CD14-positive monocyte (primary cell): ENCODE results near the gene NRXN3. TPM values are rescaled to one million over a fixed set of nuclear protein-coding genes. Genes with fewer than 3 reads are reported as not detected.

Source experiments
- DNase-seq, 3 donors: peaks; one replicate each; pipeline ENCODE4 v3.0.0-alpha.2; 2011 to 2022
- H2AFZ ChIP-seq: 2 replicates; pipeline ENCODE4 v1.6.0; 2012; ENCODE audit warnings: mild to moderate bottlenecking, low read depth, low read length, inconsistent platforms; ENCODE audit not compliant: insufficient read depth, poor library complexity, severe bottlenecking
- H3K27ac ChIP-seq, 2 donors: 1 replicate in 1 of 2; 2 replicates in 1 of 2; pipeline ENCODE4 v1.5.1; 2012 to 2013; ENCODE audit warnings: low read length in 2 of 2, control low read depth in 1 of 2, inconsistent platforms in 1 of 2, low read depth in 1 of 2, mild to moderate bottlenecking in 1 of 2
- H3K27me3 ChIP-seq, 2 donors: one replicate each; pipeline versions ENCODE4 v1.6.0 to v1.6.1; 2011 to 2013; ENCODE audit warnings: low read length in 2 of 2; ENCODE audit not compliant: control insufficient read depth in 2 of 2, insufficient read depth in 2 of 2
- H3K36me3 ChIP-seq, 2 donors: replicated peaks in 1 of 2; 1 replicate in 1 of 2; 2 replicates in 1 of 2; pipeline versions ENCODE4 v1.5.1 to v1.6.1; 2012 to 2013; ENCODE audit warnings: low read length in 2 of 2, control low read depth in 1 of 2, inconsistent platforms in 1 of 2, mild to moderate bottlenecking in 1 of 2; ENCODE audit not compliant: insufficient read depth in 2 of 2, control insufficient read depth in 1 of 2
- H3K4me1 ChIP-seq, 2 donors: 1 replicate in 1 of 2; 2 replicates in 1 of 2; pipeline versions ENCODE4 v1.5.1 to v1.6.1; 2012 to 2013; ENCODE audit warnings: low read length in 2 of 2, control low read depth in 1 of 2, inconsistent platforms in 1 of 2, mild to moderate bottlenecking in 1 of 2, moderate library complexity in 1 of 2; ENCODE audit not compliant: insufficient read depth in 2 of 2, control insufficient read depth in 1 of 2
- H3K4me2 ChIP-seq: replicated peaks from 2 replicates; pipeline ENCODE3; 2012; ENCODE audit warnings: low read length, moderate library complexity, mild to moderate bottlenecking; ENCODE audit not compliant: poor library complexity, severe bottlenecking; ENCODE audit errors: extremely low read depth
- H3K4me3 ChIP-seq, 3 experiments: fragments of 200-600 bp in 1 of 3; sonication (generic) in 1 of 3; replicated peaks in 1 of 3; 1 replicate in 2 of 3; 2 replicates in 1 of 3; pipeline ENCODE4 v1.5.1; 2011 to 2013; ENCODE audit warnings: low read length in 3 of 3, mild to moderate bottlenecking in 3 of 3, control low read depth in 2 of 3, low read depth in 2 of 3, inconsistent platforms in 1 of 3, moderate library complexity in 1 of 3
- H3K79me2 ChIP-seq: 2 replicates; pipeline ENCODE4 v1.6.0; 2012; ENCODE audit warnings: mild to moderate bottlenecking, control low read depth, inconsistent platforms, low read length, moderate library complexity; ENCODE audit not compliant: insufficient read depth
- H3K9ac ChIP-seq: 2 replicates; pipeline ENCODE4 v1.6.0; 2017; ENCODE audit warnings: low read length, mild to moderate bottlenecking; ENCODE audit not compliant: insufficient read depth, poor library complexity, severe bottlenecking
- H3K9me3 ChIP-seq, 2 donors: replicated peaks in 1 of 2; 1 replicate in 1 of 2; 2 replicates in 1 of 2; pipeline versions ENCODE4 v1.5.1 to v1.6.1; 2012 to 2013; ENCODE audit warnings: low read length in 2 of 2, control low read depth in 1 of 2; ENCODE audit not compliant: control insufficient read depth in 1 of 2, insufficient read depth in 1 of 2
- H4K20me1 ChIP-seq: 2 replicates; pipeline ENCODE4 v1.6.0; 2012; ENCODE audit warnings: mild to moderate bottlenecking, low read length, control low read depth, moderate library complexity; ENCODE audit not compliant: insufficient read depth
- H3K27ac Mint-ChIP-seq, 7 donors: one replicate each; pipeline ENCODE4 v1.8.0; 2020; ENCODE audit warnings: mild to moderate bottlenecking in 7 of 7, mixed read lengths in 7 of 7, moderate library complexity in 6 of 7, inconsistent platforms in 2 of 7
- H3K27me3 Mint-ChIP-seq, 3 donors: one replicate each; pipeline ENCODE4 v1.8.0; 2021 to 2022; ENCODE audit warnings: low read depth in 3 of 3, mild to moderate bottlenecking in 3 of 3, mixed read lengths in 3 of 3, moderate library complexity in 3 of 3, inconsistent platforms in 1 of 3
- H3K36me3 Mint-ChIP-seq, 2 donors: one replicate each; pipeline ENCODE4 v1.8.0; 2020; ENCODE audit warnings: mixed read lengths in 2 of 2, inconsistent platforms in 1 of 2, mild to moderate bottlenecking in 1 of 2
- H3K4me1 Mint-ChIP-seq: one replicate; pipeline ENCODE4 v1.8.0; 2020; ENCODE audit warnings: mild to moderate bottlenecking, mixed read lengths
- H3K4me3 Mint-ChIP-seq, 2 donors: one replicate each; pipeline ENCODE4 v1.8.0; 2020; ENCODE audit warnings: mild to moderate bottlenecking in 2 of 2, mixed read lengths in 2 of 2, moderate library complexity in 1 of 2
- H3K9me3 Mint-ChIP-seq, 7 donors: one replicate each; pipeline ENCODE4 v1.8.0; 2020 to 2022; ENCODE audit warnings: mixed read lengths in 7 of 7, mild to moderate bottlenecking in 6 of 7, moderate library complexity in 6 of 7, inconsistent platforms in 2 of 7
- CTCF ChIP-seq: fragments of 200-600 bp; IDR thresholded peaks from one replicate; pipeline ENCODE4 v1.8.0; 2022; ENCODE audit warnings: antibody characterized with exemption, mild to moderate bottlenecking
- WGBS: methylation state at CpG from one replicate; pipeline ENCODE4 v1.1.5; 2013; ENCODE audit warnings: missing lambda C conversion rate; ENCODE audit not compliant: insufficient coverage; 5-methylcytosine and 5-hydroxymethylcytosine counted together
- intact Hi-C, 2 donors: fragments of 100-400 bp; cut with micrococcal nuclease; formaldehyde crosslinking; loops; one replicate each; pipeline versions ENCODE4 v1.15.0 to v1.15.1; 2023
- polyA plus RNA-seq, 3 donors: library from polyadenylated mRNA; depleted of rRNA in 1 of 3; unstranded in 2 of 3; stranded (reverse) in 1 of 3; fragments of 300-500 nt in 2 of 3; fragments of >200 nt in 1 of 3; fragmentation: Illumina TruSeq in 2 of 3; gene quantifications; 1 replicate in 2 of 3; 2 replicates in 1 of 3; pipeline ENCODE4 v1.2.3, GENCODE V29; 2012 to 2021

The NRXN3 gene
- polyA plus RNA-seq, 3 donors: not detected

- H3K4me3 Mint-ChIP-seq: no peak overlapping the region
- WGBS: 67% methylated on average over 1 of the region's 5 CpGs
Observed at GRCh38 chr14:78162202-78162601, 8.0 kb upstream of the NRXN3 start.

GRCh38 chr14:78164226-78164853 lies 5.8 kb upstream of the NRXN3 start:
- Histone ChIP-seq H3K9me3 (no peaks in the 10 kb centered on the region), H3K79me2 (no peaks in the 10 kb centered on the region), H3K27ac (no peak overlapping the region), H3K27me3 (peaks cover 0 to 2% of the 10 kb centered on the region in 2 donors), H3K36me3 (no peaks in the 10 kb centered on the region), H3K9ac (no peak overlapping the region), H3K4me3 (no peak overlapping the region), H4K20me1 (no peaks in the 10 kb centered on the region), H2AFZ (no peak overlapping the region), H3K4me1 (no peaks in the 10 kb centered on the region), H3K4me2 (no peak overlapping the region)
- Mint-ChIP-seq H3K27ac (no peak overlapping the region), H3K27me3 (peaks cover 13 to 24% (median 15%) of the 10 kb centered on the region in 3 donors), H3K9me3 (peaks cover 0 to 2% (median 0%) of the 10 kb centered on the region in 7 donors), H3K4me3 (no peak overlapping the region), H3K4me1 (peaks cover 2% of the 10 kb centered on the region), H3K36me3 (no peaks in the 10 kb centered on the region)
- no peak for DNase-seq
- 6% methylated on average over 3 of the region's 8 CpGs for WGBS
- intact Hi-C loops: no loop called here
- peak; percentile 34 for TF ChIP-seq CTCF

More at GRCh38 chr14:78162202-78162601, 8.0 kb upstream of the NRXN3 start:
- no peaks in the 10 kb centered on the region for H3K36me3 ChIP-seq
- H3K4me2 ChIP-seq: no peak overlapping the region
- Mint-ChIP-seq H3K36me3 (no peaks in the 10 kb centered on the region), H3K4me1 (peaks cover 2% of the 10 kb centered on the region), H3K27ac (no peak overlapping the region), H3K27me3 (peaks cover 10 to 19% (median 12%) of the 10 kb centered on the region in 3 donors), H3K9me3 (peaks cover 0 to 2% (median 0%) of the 10 kb centered on the region in 7 donors)
- H3K9me3 ChIP-seq: no peaks in the 10 kb centered on the region
- H4K20me1 ChIP-seq: no peaks in the 10 kb centered on the region
- no peak overlapping the region for H3K4me3 ChIP-seq
- H3K27ac ChIP-seq: no peak overlapping the region
- H3K79me2 ChIP-seq: no peaks in the 10 kb centered on the region
- no peaks in the 10 kb centered on the region for H3K4me1 ChIP-seq
- TF ChIP-seq CTCF: no peak
- no peak overlapping the region for H3K9ac ChIP-seq
- H2AFZ ChIP-seq: no peak overlapping the region
- intact Hi-C loops: no loop called here
- no peaks in the 10 kb centered on the region for H3K27me3 ChIP-seq
- DNase-seq: no peak
